ENCODE measurements around the gene CNOT1.

The CNOT1 gene

GRCh38 chr16:58515871-58516767 is 113.5 kb downstream of the CNOT1 start:
- no peaks in the 10 kb centered on the region for H3K9me3 ChIP-seq (ENCODE audit: insufficient read depth, low read depth, low read length)
- H3K27ac ChIP-seq (ENCODE audit: low read depth, low read length) = peak overlapping the region; percentile 76
- peaks cover 48% of the 10 kb centered on the region for H3K36me3 ChIP-seq (ENCODE audit: insufficient read depth, low read length)
- H3K27me3 ChIP-seq (ENCODE audit: insufficient read depth, low read length) = no peaks in the 10 kb centered on the region
- H3K4me1 ChIP-seq (ENCODE audit: insufficient read depth, low read length) = peaks cover 7% of the 10 kb centered on the region; the same call in 1 of the 2 replicates
- peak overlapping the region; percentile 87 for H3K9ac ChIP-seq (ENCODE audit: low read depth, low read length)
- peak overlapping the region; percentile 66 for H3K4me3 ChIP-seq (ENCODE audit: low read length)
- 12% methylated on average over 65 of the region's 66 CpGs for WGBS

- H3K4me3 ChIP-seq (ENCODE audit: low read length) = peak within 1 kb of the TSS; percentile 66
- H3K9ac ChIP-seq (ENCODE audit: low read depth, low read length) = peak within 1 kb of the TSS; percentile 87
- H3K9me3 ChIP-seq (ENCODE audit: insufficient read depth, low read depth, low read length) = no peaks in the 10 kb centered on the region
- H3K27me3 ChIP-seq (ENCODE audit: insufficient read depth, low read length) = no peaks in the 10 kb centered on the region
- H3K27ac ChIP-seq (ENCODE audit: low read depth, low read length) = peak within 1 kb of the TSS; percentile 76
- under 1% methylated on average over 80 of the region's 80 CpGs for WGBS
- H3K4me1 ChIP-seq (ENCODE audit: insufficient read depth, low read length) = peaks cover 7% of the 10 kb centered on the region; the same call in 1 of the 2 replicates
- H3K36me3 ChIP-seq (ENCODE audit: insufficient read depth, low read length) = peaks cover 44% of the 10 kb centered on the region
These were observed 114.3 kb downstream of the CNOT1 start, which contains the start of gene SETD6 for GRCh38 chr16:58515125-58515870. SETD6 (plus strand) TSS chr16:58515517; CDS start chr16:58515538, 21 bp downstream.

DNA sequence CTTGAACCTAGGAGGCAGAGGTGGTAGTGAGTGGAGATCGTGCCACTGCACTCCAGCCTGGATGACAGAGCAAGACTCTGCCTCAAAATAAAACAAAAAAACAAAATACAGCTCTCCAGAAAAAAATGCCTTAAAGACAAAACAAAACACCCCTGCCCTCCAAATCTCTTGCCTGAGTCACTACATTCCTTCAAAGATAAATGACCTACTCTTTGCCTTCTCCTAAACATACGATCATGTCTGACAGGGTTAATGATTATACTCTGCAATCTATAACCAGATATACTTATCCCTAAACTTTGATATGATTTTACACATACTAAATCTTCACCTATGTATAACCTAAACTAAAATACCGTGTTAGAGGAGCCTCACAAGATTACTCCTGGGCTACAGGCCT is 115.8 kb downstream of the CNOT1 start:
- Histone ChIP-seq H3K27me3 (ENCODE audit: insufficient read depth, low read length) (no peaks in the 10 kb centered on the region), H3K36me3 (ENCODE audit: insufficient read depth, low read length) (peaks cover 30% of the 10 kb centered on the region), H3K4me1 (ENCODE audit: insufficient read depth, low read length) (peaks cover 7% of the 10 kb centered on the region; the same call in 1 of the 2 replicates), H3K4me3 (ENCODE audit: low read length) (0 out of 2 replicates have a peak overlapping the region, but pooled peaks have one; percentile 66), H3K9ac (ENCODE audit: low read depth, low read length) (no peak overlapping the region), H3K9me3 (ENCODE audit: insufficient read depth, low read depth, low read length) (no peaks in the 10 kb centered on the region), H3K27ac (ENCODE audit: low read depth, low read length) (no peak overlapping the region)
- WGBS = 90% methylated on average over 3 of the region's 3 CpGs

DNA sequence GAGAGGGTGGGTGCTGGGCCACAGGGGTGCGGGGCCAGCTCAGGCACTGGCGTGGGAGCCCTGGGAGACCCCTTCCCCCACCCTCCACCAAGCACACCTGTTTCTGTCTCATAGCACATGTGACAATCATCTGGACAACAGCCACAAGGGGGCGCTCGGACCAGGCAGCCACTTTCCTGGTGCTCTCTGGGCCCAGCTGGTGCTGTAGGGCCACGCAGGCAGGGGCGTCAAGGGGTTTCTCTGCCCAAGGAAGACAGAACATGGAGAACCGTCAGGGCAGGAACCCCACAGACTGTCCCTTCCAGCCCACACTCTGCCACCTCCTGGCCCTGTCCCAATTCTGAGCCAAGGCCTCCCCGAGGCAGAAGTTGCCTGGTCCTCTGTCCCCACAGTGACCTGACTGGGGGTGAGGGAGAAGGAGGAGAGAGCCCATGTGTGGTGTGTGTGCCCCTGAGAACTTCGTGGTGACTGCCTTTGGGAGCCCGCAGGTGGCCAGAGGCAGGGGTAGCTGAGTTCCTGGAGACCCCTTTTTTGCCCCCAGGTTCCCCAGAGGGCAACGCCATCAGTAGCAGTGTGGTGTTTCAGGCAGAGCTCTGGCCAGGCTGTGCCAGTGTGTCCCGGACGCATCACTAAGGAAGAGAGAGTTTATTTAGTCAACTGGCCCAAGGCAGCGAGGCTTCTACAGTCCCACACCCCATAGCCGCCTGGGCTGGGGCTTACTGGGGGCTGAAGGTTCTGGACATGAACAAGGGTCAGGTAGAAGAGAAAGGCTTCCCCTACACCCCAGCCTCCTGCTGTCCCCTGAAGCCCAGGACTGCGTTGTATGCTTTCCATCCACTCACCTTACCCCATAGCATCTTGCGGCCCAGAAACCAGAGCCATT is 117.5 kb downstream of the CNOT1 start:
- no peaks in the 10 kb centered on the region for H3K27me3 ChIP-seq (ENCODE audit: insufficient read depth, low read length)
- H3K27ac ChIP-seq (ENCODE audit: low read depth, low read length) = no peak overlapping the region
- H3K36me3 ChIP-seq (ENCODE audit: insufficient read depth, low read length) = peaks cover 14% of the 10 kb centered on the region
- no peak overlapping the region for H3K9ac ChIP-seq (ENCODE audit: low read depth, low read length)
- WGBS = 59% methylated on average over 15 of the region's 17 CpGs
- no peak overlapping the region for H3K4me3 ChIP-seq (ENCODE audit: low read length)
- H3K4me1 ChIP-seq (ENCODE audit: insufficient read depth, low read length) = peaks cover 7% of the 10 kb centered on the region; the same call in 1 of the 2 replicates
- no peaks in the 10 kb centered on the region for H3K9me3 ChIP-seq (ENCODE audit: insufficient read depth, low read depth, low read length)

- Histone ChIP-seq H3K27me3 (ENCODE audit: insufficient read depth, low read length) (no peaks in the 10 kb centered on the region), H3K36me3 (ENCODE audit: insufficient read depth, low read length) (peaks cover 4% of the 10 kb centered on the region; the same call in 1 of the 2 replicates), H3K9me3 (ENCODE audit: insufficient read depth, low read depth, low read length) (no peaks in the 10 kb centered on the region), H3K27ac (ENCODE audit: low read depth, low read length) (no peak overlapping the region), H3K4me3 (ENCODE audit: low read length) (no peak overlapping the region), H3K9ac (ENCODE audit: low read depth, low read length) (peak overlapping the region; percentile 26; the same call in 1 of the 2 replicates), H3K4me1 (ENCODE audit: insufficient read depth, low read length) (no peaks in the 10 kb centered on the region)
- 95% methylated on average over 30 of the region's 30 CpGs for WGBS
These were observed 118.6 kb downstream of the CNOT1 start for GRCh38 chr16:58510776-58511628.

- Histone ChIP-seq H3K4me1 (ENCODE audit: insufficient read depth, low read length) (no peaks in the 10 kb centered on the region), H3K9ac (ENCODE audit: low read depth, low read length) (0 out of 2 replicates have a peak overlapping the region, but pooled peaks have one; percentile 26)
- WGBS = 88% methylated on average over 18 of the region's 18 CpGs
These were observed 119.4 kb downstream of the CNOT1 start for GRCh38 chr16:58510097-58510775.

DNA sequence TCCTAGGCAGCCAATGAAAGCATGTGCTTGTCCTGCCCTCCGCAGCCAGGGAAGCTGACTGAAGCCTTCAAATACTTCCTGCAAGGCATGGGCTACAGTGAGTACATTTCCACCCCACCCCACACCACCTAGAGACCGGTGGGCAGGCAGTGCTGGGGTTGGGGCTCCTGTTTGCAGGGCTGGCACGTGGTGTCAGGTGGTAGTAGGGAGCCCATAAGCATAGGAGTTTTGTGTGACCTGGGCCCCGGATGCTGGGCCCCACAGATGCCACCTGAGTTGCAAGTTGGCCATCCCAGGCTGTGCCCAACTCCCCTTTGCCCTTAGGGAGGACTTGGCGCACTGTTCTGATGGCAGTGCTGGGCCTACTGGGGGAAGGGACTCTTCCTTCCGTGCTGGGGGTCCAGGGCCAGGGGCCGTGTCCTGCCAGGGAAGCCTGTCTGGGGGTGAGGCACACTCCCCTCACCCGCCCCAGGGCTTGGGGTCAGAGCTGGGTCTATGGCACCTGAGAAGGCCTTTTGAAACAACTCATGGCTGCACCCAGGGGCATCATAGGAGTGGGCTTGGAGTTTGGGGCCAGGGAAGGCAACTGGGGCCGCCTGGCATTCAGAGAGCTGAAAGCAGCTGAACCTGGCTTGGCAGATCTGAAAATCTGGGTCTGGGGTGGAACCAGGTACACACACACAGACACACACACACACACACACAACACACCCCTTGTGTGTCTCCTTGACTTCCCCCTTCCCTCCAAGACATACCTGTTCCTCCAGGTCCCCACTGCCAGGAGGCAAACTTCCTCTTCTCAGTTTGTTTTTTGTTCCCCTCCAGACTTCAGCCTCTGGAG is 120.2 kb downstream of the CNOT1 start:
- Histone ChIP-seq H3K4me1 (ENCODE audit: insufficient read depth, low read length) (no peaks in the 10 kb centered on the region), H3K9me3 (ENCODE audit: insufficient read depth, low read depth, low read length) (no peaks in the 10 kb centered on the region), H3K36me3 (ENCODE audit: insufficient read depth, low read length) (peaks cover 4% of the 10 kb centered on the region; the same call in 1 of the 2 replicates), H3K27me3 (ENCODE audit: insufficient read depth, low read length) (no peaks in the 10 kb centered on the region), H3K9ac (ENCODE audit: low read depth, low read length) (no peak overlapping the region), H3K4me3 (ENCODE audit: low read length) (no peak overlapping the region), H3K27ac (ENCODE audit: low read depth, low read length) (no peak overlapping the region)
- 92% methylated on average over 9 of the region's 9 CpGs for WGBS

More at GRCh38 chr16:58510097-58510775, 119.4 kb downstream of the CNOT1 start:
- Histone ChIP-seq H3K4me3 (ENCODE audit: low read length) (no peak overlapping the region), H3K36me3 (ENCODE audit: insufficient read depth, low read length) (peaks cover 4% of the 10 kb centered on the region; the same call in 1 of the 2 replicates), H3K27me3 (ENCODE audit: insufficient read depth, low read length) (no peaks in the 10 kb centered on the region), H3K9me3 (ENCODE audit: insufficient read depth, low read depth, low read length) (no peaks in the 10 kb centered on the region), H3K27ac (ENCODE audit: low read depth, low read length) (no peak overlapping the region)

GRCh38 chr16:58508671-58509251 is 120.9 kb downstream of the CNOT1 start:
- Histone ChIP-seq H3K9me3 (ENCODE audit: insufficient read depth, low read depth, low read length) (no peaks in the 10 kb centered on the region), H3K4me1 (ENCODE audit: insufficient read depth, low read length) (no peaks in the 10 kb centered on the region), H3K9ac (ENCODE audit: low read depth, low read length) (no peak overlapping the region), H3K27me3 (ENCODE audit: insufficient read depth, low read length) (no peaks in the 10 kb centered on the region), H3K4me3 (ENCODE audit: low read length) (no peak overlapping the region), H3K36me3 (ENCODE audit: insufficient read depth, low read length) (peaks cover 4% of the 10 kb centered on the region; the same call in 1 of the 2 replicates), H3K27ac (ENCODE audit: low read depth, low read length) (no peak overlapping the region)
- 79% methylated on average over 4 of the region's 5 CpGs for WGBS
